HG03432 (cell line): Measurements from ENCODE around the gene CTBP1.

Experiments
- ATAC-seq: cut with Tn5 transposase; IDR thresholded peaks from one replicate; pipeline ENCODE4 v1.9.1; 2021; ENCODE audit warnings: mild to moderate bottlenecking, moderate library complexity; ENCODE audit not compliant: unreplicated experiment

The CTBP1 gene

DNA sequence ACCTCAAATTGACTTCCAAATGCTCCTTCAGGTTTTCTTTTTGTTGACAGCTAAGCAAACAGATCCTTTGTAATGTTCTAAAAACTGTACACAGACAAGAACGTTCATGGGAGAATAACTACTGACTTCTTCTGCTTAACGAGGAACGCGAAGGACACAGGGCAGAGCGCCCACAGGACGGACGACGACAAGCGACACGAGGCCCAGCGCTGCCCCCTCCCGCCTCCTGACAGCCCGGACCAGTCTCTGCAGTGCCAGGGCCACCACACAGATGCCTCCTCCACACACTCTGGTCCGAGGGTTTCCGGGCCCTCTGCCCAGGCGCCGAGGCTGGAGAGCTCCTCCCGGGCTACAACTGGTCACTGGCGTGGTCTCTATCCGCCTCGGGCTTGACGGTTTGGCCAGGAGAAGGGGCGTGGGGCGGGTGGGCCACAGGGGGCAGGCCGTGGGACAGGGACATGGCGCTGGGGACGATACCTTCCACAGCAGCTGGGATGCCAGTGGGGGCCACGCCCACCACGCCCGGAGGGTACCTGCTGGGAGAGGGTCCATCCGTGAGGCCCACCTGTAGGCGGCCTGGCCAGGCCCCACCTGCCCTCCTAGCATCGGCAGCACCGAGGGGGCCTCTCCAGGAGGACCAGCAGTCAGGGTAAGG, 36.9 kb downstream of the CTBP1 start:
- ATAC-seq, result no peak

DNA sequence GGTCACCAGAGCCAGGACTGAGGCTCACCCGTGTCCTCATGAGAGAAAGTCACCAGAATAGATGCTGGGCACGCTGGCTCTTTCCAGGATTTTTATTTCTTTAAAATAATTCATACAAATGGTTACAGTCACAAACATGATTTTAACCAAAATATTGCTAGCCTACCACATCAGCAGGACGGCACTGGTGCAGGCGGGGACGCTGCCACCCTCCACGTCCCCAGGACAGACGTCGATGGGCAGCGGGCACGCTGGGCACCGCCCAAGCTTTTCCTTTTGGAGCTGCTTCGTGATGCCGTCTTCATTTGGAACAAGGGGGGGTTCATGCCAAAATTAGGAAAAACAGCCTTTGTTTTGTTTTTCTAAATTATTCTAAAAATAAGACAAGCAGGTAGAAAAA, 37.6 kb downstream of the CTBP1 start:
- no peak for ATAC-seq

DNA sequence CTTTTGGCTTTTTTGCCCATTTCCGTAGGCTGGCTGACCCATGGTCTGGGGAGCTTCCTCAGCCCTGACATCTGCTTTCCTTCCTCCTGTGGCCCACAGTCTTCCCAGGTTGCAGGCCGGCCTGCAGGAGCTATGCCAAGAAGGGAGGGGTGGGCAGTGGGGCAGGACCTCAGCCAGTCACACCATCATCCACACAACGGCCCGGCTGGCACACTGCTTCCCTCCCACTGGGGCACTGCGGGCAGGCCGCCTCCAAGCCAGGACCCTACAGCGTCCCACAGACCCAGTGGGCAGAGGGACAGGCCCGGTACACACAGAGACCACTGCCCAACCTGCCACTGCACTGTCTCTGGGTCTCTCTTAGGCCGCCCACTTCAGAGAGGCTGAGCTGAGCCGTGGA, 38.0 kb downstream of the CTBP1 start:
- no peak for ATAC-seq

DNA sequence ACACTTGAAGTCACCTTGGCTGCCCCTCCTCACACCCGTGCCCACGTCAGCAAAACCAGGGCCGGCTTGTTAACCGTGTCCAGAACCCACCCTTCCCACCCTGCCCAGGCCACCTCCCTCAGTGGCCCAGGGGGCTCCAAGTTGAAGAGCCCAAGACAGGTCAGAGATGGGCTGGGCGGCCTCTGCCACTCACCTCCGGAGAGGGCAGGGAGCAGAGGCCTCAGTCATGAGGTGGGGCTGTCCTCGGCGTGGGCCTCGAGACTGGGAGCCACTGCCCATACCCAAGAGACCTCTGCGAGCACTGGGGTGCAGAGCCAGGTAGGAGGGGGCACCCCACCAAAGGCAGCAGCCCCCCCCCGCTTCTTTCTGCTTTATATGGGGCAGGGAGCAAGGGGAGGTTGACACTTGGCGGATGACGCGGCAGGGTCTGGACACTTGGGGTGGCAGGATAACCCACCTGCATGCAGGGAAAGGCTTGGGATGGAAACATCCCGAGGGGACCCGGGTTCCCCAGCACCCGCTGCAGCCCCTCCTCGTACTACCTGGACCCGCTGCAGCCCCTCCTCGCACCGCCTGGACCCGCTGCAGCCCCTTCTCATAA, 38.6 kb downstream of the CTBP1 start:
- ATAC-seq, result no peak

DNA sequence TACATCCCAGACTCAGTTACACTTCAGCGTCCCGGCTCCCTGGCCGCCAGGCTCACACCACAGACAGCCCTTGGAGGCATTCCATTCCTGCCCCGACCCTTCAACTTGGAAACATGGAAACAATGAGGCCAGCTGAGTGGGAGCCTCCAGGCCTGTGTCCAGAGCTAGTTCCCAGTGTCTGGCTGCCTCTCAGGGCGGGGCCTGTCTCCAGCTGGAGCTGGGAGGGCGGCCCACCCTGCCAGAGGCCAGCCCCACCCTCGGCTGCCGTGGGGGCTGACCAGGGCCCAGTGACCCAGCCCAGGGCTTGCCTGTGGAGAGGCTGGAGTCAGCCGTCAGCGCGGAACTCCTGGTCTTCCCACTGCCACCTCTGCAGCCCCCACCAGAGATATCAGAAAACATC, 39.1 kb downstream of the CTBP1 start:
- ATAC-seq, result no peak

DNA sequence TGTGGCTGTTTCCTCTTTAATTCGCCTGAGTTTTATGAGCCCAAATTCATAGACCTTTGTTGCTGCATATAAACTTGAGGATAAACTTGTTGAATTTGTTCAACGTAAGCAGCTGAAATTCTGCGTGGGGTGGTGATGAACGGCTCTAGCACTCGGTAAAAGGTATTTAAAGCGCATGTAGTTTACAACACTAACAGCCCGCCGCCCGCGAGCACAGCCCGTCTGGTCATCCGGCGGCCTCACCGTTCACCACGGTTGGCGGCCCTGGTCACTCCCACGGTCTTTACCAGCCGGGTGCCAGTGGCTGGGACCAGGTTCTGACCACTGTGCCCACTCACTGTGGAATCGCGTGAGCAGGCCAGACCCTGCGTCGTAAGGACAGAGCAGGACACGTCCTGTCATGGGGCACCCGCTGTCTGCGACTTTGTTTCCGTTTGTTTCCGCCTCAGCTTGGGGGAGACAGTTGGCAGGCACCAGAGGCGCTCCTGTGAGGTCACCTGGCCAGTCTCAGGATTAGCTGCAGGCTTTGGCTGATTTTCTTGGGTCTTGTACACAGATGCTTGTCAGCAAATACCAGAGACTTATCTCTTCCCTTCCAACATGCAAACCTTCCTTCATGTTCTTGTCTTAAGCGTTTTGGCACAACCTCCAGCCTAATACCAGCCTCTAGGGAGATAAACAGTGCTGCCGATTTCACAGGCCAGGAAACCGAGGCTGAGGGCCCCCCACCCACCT, 39.8 kb downstream of the CTBP1 start:
- ATAC-seq, result no peak

DNA sequence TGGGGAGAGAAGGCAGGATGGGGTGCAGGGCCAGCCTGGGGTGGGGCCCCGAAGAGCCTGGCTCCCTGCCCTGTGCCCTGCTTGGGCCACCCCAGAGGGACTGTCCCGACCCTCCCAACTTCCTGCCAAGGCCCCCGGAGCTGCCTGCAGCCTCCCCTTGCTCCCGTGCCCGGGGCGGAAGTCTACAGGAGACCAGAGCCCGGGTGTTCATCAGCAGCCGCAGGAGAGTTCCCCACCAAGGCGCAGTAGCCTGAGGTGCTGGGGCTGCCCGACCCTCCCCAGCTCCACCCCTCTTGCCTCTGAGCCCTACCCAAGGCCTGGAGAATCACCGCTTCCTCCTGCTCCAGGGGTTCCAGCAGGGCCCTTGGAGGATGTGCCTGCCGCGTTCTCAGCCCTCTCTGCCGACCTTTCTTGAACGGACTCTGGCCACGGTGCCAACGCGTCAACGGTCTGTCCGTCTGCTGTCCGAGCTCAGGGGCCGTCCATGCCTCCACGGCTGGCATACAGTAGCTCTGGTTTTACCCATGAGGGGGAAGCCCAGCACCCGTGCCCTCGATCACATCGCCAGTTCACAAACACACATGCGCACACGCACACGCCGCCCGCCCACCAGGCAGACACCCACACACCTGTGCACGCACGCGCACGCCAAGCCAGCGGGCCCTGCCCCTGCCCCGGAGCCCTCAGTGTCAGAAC, 40.5 kb downstream of the CTBP1 start:
- no peak for ATAC-seq

DNA sequence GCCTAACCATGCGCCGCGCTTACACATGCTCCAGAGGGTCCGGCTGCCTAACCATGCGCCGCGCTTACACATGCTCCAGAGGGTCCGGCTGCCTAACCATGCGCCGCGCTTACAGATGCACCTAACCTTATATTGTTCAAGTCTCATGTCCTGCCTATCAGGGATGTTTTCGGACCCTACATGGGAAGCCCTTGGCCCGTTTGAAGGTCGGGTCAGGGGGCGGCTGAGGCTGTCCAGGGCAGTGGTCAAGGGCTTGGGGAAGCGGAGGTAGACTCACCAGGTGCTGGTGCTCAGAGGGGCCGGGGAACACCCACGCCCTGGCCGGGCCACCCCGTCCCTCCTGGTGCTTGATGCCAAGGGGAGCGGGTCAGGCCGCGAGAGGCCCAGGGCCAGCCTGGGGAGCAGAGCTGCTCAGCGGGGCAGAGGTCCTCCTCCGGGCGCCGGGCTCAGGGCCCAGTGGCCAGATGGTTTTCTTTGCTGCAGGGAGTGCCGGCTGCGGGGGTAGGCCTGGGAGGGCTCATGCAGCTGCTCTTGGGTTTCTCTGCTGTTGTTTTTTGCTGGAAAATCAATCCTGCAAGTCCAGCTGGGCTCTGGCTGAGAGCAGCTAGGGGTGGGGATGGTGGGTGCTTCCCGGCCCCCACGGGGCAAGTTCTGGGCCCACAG, 41.2 kb downstream of the CTBP1 start:
- ATAC-seq, result no peak

DNA sequence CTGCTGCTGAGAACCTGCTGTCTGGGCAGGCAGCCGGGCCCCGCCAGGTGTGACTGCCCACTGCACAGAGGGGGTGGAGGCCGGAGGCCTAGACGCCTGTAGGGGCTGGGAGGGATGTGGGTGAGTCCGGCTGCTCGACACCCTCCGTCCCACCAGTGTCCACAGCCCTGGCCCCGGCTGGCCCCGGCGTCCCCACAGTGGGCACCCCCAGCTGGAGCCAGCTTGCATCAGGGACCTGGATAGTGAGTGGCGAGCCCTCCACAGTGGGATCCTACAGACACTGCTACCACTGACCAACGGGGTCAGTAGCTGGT, 41.8 kb downstream of the CTBP1 start:
- ATAC-seq, result no peak

DNA sequence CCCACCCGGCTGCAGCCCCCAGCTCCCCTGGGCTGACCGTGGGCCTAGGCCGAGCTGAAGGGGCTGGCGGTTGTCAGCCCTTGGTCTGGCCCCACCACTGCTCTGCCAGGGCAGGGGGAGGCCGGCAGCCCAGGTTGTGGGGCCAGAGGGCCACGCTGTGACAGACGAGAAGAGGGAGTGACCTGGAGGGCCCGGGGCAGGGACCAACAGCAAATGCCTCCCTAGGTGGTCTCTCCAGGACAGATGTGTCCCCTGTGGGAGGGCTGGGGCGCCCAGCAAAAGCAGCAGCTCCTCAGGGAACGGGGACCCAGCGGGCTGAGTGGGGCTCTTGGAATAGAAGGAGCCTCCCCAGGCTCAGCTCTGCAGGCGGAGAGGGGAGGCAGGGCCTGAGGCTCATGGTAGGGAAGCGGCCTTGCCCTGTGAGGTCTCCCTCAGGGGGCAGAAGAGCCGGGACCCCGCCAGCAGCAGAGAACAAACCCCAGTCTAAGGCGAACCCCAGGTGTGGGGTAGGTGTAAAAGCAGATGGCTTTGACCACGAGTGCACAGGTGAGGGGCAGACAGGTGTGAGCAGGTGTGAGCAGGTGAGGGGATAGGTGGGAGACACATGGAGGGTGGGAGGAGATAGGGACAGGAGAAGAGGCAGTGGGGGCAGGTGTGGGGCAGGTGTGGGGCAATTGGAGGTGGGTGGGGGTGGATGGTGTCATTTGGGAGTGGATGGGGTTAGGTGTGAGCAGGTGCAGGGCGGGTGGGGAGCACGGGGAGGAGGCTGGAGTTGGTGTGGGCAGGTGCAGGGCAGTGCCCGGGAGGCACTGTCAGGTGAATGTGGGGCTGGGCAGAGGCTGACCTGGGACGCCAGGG, 42.4 kb downstream of the CTBP1 start:
- ATAC-seq, result no peak

DNA sequence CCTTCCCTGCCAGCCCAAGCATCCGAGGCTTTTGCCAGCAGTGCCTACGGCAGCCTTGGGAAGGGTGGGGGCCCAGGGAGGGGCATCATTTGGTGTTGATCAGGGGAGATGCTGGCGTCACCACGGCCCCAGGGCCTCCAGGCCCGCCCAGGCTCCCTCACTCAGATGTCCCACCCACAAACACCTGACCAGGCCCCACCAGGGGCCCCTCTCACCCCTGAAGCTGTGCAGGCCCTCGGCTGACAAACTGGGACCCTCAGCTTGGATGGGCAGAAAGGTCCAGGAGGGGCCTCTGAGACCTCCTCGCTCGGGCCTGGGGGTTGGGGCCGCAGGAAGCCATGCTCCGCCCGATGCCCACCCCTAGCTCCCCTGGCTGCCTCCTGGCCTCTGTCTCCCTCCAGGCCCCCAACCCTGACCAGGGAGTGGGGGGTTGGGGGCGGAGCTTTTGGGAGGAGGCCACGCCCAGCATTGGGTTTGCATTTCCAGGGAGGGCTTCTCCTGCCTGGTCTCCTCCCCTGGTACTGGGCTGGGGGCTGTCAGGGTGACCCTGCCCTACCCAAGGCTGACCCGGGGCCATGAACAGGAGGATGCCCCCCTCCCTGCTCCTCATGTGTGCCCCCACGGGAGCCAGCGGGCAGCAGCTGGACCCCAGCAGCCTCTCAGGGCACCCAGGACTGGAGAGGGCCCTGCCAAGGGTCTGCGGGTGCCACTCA, 43.2 kb downstream of the CTBP1 start:
- no peak for ATAC-seq

DNA sequence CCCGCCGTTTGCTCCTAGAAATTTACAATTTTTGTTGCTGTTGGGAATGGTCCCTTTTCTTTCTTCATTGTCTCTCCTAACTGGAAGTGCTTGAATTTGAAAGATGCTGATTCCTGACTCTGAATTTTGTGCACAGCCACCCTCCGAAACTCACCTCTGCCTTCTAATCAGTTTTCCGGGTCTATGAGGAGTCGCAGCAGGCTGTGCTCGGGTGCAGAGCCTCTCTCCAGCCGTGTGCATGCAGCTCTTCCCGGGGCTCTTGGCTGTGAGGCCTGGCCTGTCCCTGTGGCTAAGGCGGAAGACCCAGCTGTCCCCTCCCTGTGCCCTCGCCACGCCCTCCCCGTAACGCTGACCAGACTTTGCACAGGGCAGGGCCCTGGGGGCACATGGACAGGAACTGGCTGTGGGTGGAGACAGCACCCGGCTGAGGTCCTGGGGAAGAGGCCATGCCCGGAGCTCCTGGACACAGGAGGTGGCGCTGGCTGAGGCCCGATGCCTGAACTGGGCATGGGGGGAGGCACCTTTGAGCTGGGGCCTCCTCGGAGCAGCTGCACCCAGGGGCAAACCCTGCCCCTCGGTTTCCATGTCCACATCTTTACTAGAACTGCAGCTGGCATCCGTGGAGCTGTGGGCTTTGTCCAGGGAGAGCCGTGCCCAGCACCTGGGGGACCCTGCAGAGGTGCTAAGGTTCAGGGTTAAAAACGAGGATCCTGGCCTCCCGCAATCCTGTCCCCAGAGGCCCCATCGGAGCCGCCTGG, 43.9 kb downstream of the CTBP1 start:
- ATAC-seq, result no peak

DNA sequence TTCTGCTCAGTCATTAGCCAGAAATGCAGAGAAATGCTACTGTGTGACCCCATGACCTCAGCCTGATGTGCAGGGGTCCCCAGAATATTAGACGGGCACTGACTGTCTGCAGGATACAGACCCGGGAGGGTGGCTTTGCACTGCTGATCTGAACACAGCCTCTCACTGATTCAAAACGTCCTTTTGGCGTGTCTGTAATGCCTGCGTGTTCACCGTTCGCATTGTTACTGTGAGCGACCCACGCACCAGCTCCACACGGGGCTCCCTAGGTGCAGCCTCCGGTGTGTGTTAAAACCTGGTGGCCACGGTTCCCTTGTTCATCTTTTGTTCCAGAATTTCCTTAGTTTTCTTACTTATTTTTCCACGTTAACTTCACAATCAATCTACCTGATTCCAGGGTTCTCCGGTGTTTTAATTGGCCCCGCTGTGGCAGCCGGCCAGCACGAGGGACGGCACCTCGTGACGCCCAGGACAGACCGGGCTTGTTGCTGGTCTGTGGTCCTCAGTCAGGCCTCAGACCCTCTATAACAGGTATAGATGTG, 44.6 kb downstream of the CTBP1 start:
- no peak for ATAC-seq

DNA sequence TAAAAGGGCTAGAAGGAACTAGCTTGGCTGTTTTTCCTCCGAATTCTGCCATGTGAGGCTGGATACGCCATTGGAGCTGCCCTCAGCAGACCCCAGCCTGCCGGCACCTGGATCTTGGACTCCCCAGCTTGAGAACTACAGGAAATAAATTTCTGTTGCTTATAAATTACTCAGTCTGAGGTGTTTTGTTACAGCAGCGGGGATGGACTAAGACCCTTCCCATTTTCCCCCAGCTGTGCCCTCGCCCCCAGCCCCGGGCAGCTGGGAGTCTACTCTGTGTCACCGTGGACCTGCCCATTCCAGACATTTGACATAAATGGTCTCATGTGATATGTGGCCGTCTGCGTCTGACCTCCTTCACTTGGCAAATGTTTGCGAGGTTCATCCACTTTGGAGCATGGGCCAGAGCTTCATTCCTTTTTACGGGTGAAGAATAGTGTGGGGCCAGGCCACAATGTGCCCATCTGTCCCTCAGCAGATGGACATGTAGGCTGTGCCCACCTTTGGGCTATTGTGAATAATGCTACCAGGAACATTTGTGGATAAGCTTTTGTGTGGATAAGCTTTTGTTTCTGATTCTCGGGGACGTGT, 45.8 kb downstream of the CTBP1 start:
- ATAC-seq, result no peak

DNA sequence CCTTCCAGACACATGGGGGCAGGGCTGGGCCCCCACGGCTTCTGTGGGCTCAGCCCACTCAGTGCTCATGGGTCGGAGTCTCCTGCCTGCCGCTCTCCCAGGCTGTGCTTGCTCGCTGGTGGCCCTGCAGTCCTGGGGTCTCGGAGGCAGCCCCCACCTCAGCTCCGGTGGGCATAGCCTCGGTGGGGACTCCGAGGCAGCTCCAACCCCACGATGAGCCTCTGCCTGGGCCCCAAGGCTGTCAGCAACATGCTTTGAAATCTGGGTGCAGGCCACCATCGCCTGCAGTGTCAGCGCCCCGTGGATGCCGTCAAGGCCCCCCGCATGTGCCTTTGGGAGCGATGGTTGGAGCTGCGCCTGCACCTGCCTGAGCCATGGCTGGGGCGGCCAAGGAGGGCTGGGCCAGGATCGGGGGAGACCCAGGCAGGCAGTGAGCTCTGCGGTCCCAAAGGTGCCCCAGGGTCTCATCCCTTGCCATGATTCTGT, 46.4 kb downstream of the CTBP1 start:
- ATAC-seq, result no peak

DNA sequence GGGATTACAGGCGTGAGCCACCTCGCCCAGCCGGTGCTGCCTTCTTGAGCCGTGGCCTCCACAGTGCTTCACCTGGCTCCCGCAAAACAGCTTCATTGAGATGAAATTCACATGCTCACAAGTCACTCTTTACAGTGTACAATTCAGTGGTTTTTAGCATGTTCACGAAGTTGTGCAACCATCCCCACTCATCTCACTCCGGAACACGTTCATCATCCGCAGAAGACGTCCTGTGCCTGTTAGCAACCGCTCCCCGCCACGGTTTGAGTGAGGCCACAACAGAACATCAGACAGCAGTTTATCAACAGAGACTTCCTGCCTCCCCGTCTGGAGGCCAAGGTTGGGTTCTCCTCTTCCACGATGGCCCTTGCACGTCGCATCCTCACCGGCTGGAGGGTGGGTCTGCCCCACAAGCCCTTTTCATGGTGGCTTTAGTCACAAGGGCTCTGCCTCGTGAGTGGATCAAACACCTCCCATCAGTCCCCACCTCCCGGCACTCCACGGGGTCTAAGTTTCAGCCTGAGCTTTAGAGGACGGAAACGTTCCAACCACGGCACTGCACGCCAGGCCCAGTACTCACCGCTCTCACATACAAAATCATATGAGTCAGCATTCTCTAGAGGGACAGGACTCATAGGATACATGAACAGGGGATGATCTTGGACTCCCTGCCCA, 46.9 kb downstream of the CTBP1 start:
- peak; percentile 26 for ATAC-seq

DNA sequence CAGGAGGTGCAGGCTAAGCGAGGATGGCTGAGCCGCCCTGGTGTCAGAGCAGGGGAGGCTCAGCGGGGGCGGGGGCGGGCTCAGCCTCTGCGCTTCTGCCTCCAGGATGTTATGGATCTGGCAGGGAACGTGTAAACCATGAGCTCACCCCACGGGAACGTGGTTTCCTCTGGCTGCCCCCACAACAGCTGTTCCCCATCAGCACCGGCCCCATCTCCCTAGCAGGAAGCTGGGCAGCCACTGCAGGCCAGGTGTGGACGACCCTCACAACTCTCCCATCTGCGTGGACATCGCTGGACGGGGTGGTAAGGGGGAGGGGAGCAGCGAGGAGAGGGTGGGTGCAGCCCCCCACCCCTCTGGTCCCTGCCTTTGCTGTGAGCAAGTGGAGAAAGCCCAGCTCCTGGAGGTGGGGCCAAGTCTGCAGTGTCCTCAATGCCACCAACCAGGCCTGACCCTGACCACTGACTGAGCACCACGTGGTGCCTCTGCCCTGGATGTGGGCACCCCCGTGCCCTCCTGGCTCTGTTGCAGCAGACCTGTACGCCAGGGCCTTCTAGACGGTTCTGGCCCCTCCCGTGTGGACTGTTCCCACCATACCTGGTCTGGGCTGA, 48.4 kb downstream of the CTBP1 start:
- ATAC-seq, result peak; percentile 16
